Measurements from ENCODE around the gene RHOD. TPM values are rescaled to one million over a fixed set of nuclear protein-coding genes. Genes with fewer than 3 reads are reported as not detected.

The RHOD gene
- total and polyA plus RNA-seq, 2 of the 8 experiments (the other 6 are each of a cell fraction or from before 2014, with no cell fraction given), result 12.1 to 17.6 TPM

GRCh38 chr11:67111261-67111660 is 54.6 kb downstream of the RHOD start:
- Histone ChIP-seq H2AFZ (ENCODE audit: low read length) (no peak overlapping the region), H3K27me3 (replicated peaks in 1 of 4; ENCODE audit: control insufficient read depth in 3 of 4, extremely low read depth in 1 of 4, insufficient read depth in 3 of 4, low read length in 3 of 4) (no peaks in the 10 kb centered on the region)

More at GRCh38 chr11:67111261-67111660, 54.6 kb downstream of the RHOD start:
- TF ChIP-seq EP300 (IDR thresholded peaks at IDR 0.05; ENCODE audit: borderline replicate concordance in 1 of 2, low read depth in 2 of 2, low read length in 2 of 2) (no peak), CBX5 (IDR thresholded peaks at IDR 0.05; ENCODE audit: low read depth, low read length) (no peak), MAX (IDR thresholded peaks at IDR 0.05) (no peak), SUZ12 (IDR thresholded peaks at IDR 0.05; ENCODE audit: low read length) (no peak)
- no peak overlapping the region for H3K56ac ChIP-seq (replicated peaks; ENCODE audit: insufficient read length, low read depth, low read length)
- no peak overlapping the region for H2BK15ac ChIP-seq (ENCODE audit: low read length)
- POLR2A ChIA-PET (ENCODE audit: partially characterized antibody), result interaction anchor here (0.6 to 1.1 kb wide), 4 partner anchors 15 to 515 kb away, joined by 3 to 5 read pairs (median 3); no protein-coding TSS in a partner anchor
- no peak overlapping the region for H3K23ac ChIP-seq (ENCODE audit: insufficient read length)
- no peak overlapping the region for H3K4me3 ChIP-seq (ENCODE audit: extremely low read depth in 1 of 4, insufficient read depth in 2 of 4, low read depth in 3 of 4, low read length in 4 of 4)
- no peak overlapping the region for H3K27ac ChIP-seq (ENCODE audit: low read depth, low read length)
- H2AK5ac ChIP-seq (ENCODE audit: low read depth, low read length), result no peak overlapping the region
- H4K20me1 ChIP-seq (replicated peaks in 1 of 2; ENCODE audit: control insufficient read depth in 1 of 2, insufficient read depth in 2 of 2, low read length in 2 of 2), result no peaks in the 10 kb centered on the region
- no peak overlapping the region for H2BK12ac ChIP-seq (ENCODE audit: low read depth, low read length)
- no peak overlapping the region for H2BK5ac ChIP-seq (ENCODE audit: low read depth, low read length)
- no peak overlapping the region for H4K91ac ChIP-seq (replicated peaks; ENCODE audit: insufficient read length, low read length)
- WGBS, 2 experiments (ENCODE audit: extremely low coverage in 1 of 2, insufficient coverage in 1 of 2, insufficient read length in 1 of 2, insufficient replicate concordance in 2 of 2, low coverage in 1 of 2, low lambda C conversion rate in 2 of 2, missing lambda C conversion rate in 1 of 2), result 95% methylated on average over 1 of the region's 1 CpG; no CpG with 5 or more reads in 1 of the 2 experiments
- no peak for DNase-seq (ENCODE audit: low read depth in 1 of 2, low spot score in 2 of 2)
- H3K4ac ChIP-seq (replicated peaks; ENCODE audit: insufficient read length, low read depth, low read length), result no peak overlapping the region
- no peak overlapping the region for H4K8ac ChIP-seq (ENCODE audit: extremely low read depth, insufficient read depth, low read length)
- no peaks in the 10 kb centered on the region for H3K79me2 ChIP-seq (ENCODE audit: control insufficient read depth in 1 of 2, insufficient read depth in 2 of 2, low read length in 2 of 2)
- H4K5ac ChIP-seq (ENCODE audit: insufficient read length, low read depth, low read length), result no peak overlapping the region
- no peak overlapping the region for H3K9ac ChIP-seq (replicated peaks in 1 of 4; ENCODE audit: extremely low read depth in 1 of 4, low read depth in 3 of 4, low read length in 3 of 4)
- no peak overlapping the region for H2BK120ac ChIP-seq (replicated peaks; ENCODE audit: low read depth, low read length)
- no peaks in the 10 kb centered on the region; the same call in 1 of the 2 replicates for H3K23me2 ChIP-seq (ENCODE audit: low read depth, low read length)
- no peak overlapping the region for H3K18ac ChIP-seq (ENCODE audit: extremely low read depth, low read length)
- no peaks in the 10 kb centered on the region for H3K79me1 ChIP-seq (ENCODE audit: low read depth, low read length)
- no peaks in the 10 kb centered on the region for H3K36me3 ChIP-seq (ENCODE audit: control insufficient read depth in 2 of 4, insufficient read depth in 4 of 4, low read length in 3 of 4)
- no peak for FAIRE-seq
- no peak overlapping the region for H3K4me2 ChIP-seq (ENCODE audit: insufficient read depth in 1 of 2, low read depth in 2 of 2, low read length in 2 of 2)
- no peak overlapping the region for H2BK20ac ChIP-seq (ENCODE audit: low read length)
- H3K14ac ChIP-seq (ENCODE audit: insufficient read length), result no peak overlapping the region
- H3K9me3 ChIP-seq (ENCODE audit: insufficient read depth in 2 of 2, low read depth in 1 of 2, low read length in 1 of 2), result no peaks in the 10 kb centered on the region
- peaks cover 0 to 7% (median 2%) of the 10 kb centered on the region in 4 experiments; a peak in 1 of 7 replicates for H3K4me1 ChIP-seq (replicated peaks in 1 of 4; ENCODE audit: control insufficient read depth in 3 of 4, insufficient read depth in 4 of 4, low read length in 3 of 4)
- CTCF ChIA-PET (ENCODE audit: partially characterized antibody), result interaction anchor here (0.7 to 2.1 kb wide), 7 partner anchors 16 to 272 kb away, joined by 3 to 9 read pairs (median 3); no protein-coding TSS in a partner anchor

Measured in H1 (cell line).